Mucosa of descending colon (tissue), 3 donors: ENCODE results near the gene PFKFB4. TPM values are rescaled to one million over a fixed set of nuclear protein-coding genes. Genes with fewer than 3 reads are reported as not detected.

Experiments
- ATAC-seq: fragments of 200-7000 bp; cut with Tn5 transposase; one replicate; pipeline ENCODE4 v1.9.1; 2020; ENCODE audit warnings: mild to moderate bottlenecking, moderate library complexity
- DNase-seq, 3 donors: peaks; one replicate each; pipeline ENCODE4 v3.0.0-alpha.2; 2020
- H3K36me3 ChIP-seq: fragments of 200-600 bp; one replicate; pipeline ENCODE4 v1.8.0; 2021; ENCODE audit warnings: low read depth, mild to moderate bottlenecking
- H3K4me1 ChIP-seq: fragments of 200-600 bp; one replicate; pipeline ENCODE4 v1.8.0; 2021; ENCODE audit warnings: low read depth, mild to moderate bottlenecking
- H3K4me3 ChIP-seq: fragments of 200-600 bp; one replicate; pipeline ENCODE4 v1.8.0; 2021; ENCODE audit warnings: mild to moderate bottlenecking
- H3K9me3 ChIP-seq: fragments of 200-600 bp; one replicate; pipeline ENCODE4 v1.8.0; 2021; ENCODE audit warnings: mild to moderate bottlenecking
- intact Hi-C, 2 donors: fragments of 100-400 bp; cut with DNase I in 1 of 2; cut with micrococcal nuclease in 1 of 2; formaldehyde crosslinking; loops; one replicate each; pipeline versions ENCODE4 v1.11.0 to v1.11.1; 2022; cut with DNase I, micrococcal nuclease
- total RNA-seq, 3 donors: library from RNA; stranded (reverse); fragmentation: NEBNext Ultra II Directional in 2 of 3; extraction: Animal tissue kit (Norgen Biotek cat#: 25700) in 2 of 3; gene quantifications; one replicate each; pipeline versions ENCODE4 v1.2.1 to v1.2.4, GENCODE V29; 2021 to 2023
- TF ChIP-seq, protein P1 (sequence below): fragments of 200-600 bp; IDR thresholded peaks from one replicate; pipeline ENCODE4 v1.8.0; 2022; ENCODE audit warnings: antibody characterized with exemption, mild to moderate bottlenecking
- donor health status: DM: no; HTN: no; CAD: no; lungs with moderate emphysema.
- donor health status: DM: no; HTN: no; CAD: no.
- donor health status: DM: no; HTN: yes; CAD: no.

The PFKFB4 gene
- total RNA-seq, 3 donors from 2014 or later, result 4.4 to 14.2 (median 10.8) TPM

DNA sequence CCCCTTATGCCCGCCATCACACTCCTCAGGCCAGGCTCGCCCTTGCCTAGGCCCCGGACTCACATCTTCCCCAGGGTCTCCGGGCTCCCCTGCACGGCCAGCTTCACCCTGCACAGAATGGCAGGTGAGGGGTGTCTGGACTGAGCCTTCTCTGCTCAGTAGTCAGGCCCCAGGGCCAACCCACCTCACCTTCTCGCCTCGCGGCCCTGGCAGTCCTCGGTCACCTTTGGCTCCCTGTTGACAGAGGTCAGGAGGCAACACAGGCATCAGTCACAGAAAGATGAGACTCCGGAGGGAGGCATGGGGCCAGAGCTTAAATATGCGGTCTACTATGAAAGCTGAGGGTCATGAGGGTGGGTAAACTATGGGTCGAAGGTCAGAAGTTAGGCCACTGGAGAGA lies 15.3 kb upstream of the PFKFB4 start:
- TF ChIP-seq, protein P1, sequence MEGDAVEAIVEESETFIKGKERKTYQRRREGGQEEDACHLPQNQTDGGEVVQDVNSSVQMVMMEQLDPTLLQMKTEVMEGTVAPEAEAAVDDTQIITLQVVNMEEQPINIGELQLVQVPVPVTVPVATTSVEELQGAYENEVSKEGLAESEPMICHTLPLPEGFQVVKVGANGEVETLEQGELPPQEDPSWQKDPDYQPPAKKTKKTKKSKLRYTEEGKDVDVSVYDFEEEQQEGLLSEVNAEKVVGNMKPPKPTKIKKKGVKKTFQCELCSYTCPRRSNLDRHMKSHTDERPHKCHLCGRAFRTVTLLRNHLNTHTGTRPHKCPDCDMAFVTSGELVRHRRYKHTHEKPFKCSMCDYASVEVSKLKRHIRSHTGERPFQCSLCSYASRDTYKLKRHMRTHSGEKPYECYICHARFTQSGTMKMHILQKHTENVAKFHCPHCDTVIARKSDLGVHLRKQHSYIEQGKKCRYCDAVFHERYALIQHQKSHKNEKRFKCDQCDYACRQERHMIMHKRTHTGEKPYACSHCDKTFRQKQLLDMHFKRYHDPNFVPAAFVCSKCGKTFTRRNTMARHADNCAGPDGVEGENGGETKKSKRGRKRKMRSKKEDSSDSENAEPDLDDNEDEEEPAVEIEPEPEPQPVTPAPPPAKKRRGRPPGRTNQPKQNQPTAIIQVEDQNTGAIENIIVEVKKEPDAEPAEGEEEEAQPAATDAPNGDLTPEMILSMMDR, result no peak
- Histone ChIP-seq H3K4me3 (no peak overlapping the region), H3K36me3 (no peaks in the 10 kb centered on the region), H3K4me1 (no peaks in the 10 kb centered on the region), H3K9me3 (no peaks in the 10 kb centered on the region)
- DNase-seq, result no peak
- intact Hi-C loops, result no loop called here
- ATAC-seq, result no peak

DNA sequence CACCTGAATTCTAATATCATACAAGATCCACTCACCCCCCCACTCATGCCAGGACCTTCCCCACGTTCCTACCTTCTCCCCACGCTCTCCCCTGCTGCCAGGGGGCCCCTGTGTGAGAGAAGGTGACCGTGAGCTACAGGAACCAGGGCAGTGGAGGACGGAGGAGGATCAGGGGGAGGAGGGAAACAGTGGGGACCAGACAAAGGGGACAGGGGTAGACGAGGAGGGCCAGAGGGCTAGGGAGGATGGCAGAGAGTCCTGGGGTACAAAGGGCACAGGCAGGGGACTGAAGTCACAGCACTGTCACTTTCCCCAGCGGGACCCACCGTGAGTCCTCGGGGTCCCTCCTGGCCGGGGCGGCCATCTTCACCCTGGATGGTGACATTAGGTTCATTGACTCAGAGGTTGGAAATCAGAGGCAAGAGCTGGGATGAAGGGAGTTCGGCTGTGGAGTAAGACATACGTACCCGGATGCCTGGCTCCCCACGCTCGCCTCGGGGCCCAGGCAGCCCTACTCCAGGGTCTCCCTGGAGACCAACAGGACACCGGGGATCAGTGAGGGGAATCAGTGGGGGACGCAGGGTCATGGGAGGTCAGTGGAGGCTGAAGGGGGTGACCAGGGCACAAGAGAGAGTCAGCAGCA lies 13.3 kb upstream of the PFKFB4 start:
- TF ChIP-seq, protein P1, result no peak
- Histone ChIP-seq H3K4me1 (no peaks in the 10 kb centered on the region), H3K9me3 (no peaks in the 10 kb centered on the region), H3K4me3 (no peak overlapping the region), H3K36me3 (no peaks in the 10 kb centered on the region)
- DNase-seq, result no peak
- ATAC-seq, result no peak
- intact Hi-C loops, result no loop called here

DNA sequence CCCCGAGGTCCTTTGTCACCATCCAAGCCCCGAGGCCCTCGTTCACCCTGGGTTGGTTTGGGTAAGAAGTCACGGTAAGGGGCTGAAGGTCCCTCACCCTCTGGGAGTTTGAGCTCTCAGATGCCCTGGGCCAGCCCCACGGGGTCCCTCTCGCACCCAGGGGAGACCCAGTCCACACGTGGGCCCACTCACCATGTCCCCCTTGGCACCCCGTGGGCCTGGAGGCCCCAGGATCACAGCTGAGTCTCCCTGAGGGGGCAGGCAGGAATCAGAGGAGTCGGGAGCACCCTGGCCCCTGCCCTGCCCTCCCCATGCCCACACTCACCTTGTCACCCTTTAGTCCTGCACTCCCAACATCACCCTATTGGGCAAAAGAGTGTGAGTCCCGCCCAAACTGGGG lies 12.8 kb upstream of the PFKFB4 start:
- Histone ChIP-seq H3K9me3 (no peaks in the 10 kb centered on the region), H3K4me1 (no peaks in the 10 kb centered on the region), H3K4me3 (no peak overlapping the region), H3K36me3 (no peaks in the 10 kb centered on the region)
- ATAC-seq, result no peak
- no peak for DNase-seq
- intact Hi-C loops, result no loop called here
- TF ChIP-seq, protein P1, result no peak

GRCh38 chr3:48568476-48568875 lies 11.9 kb upstream of the PFKFB4 start:
- ATAC-seq, result no peak

GRCh38 chr3:48567500-48567899 lies 10.9 kb upstream of the PFKFB4 start:
- no peaks in the 10 kb centered on the region for H3K9me3 ChIP-seq
- H3K36me3 ChIP-seq, result no peaks in the 10 kb centered on the region
- DNase-seq (no peak), ATAC-seq (no peak)
- intact Hi-C loops, result no loop called here
- TF ChIP-seq, protein P1, result no peak
- no peak overlapping the region for H3K4me3 ChIP-seq
- no peaks in the 10 kb centered on the region for H3K4me1 ChIP-seq

More at GRCh38 chr3:48568476-48568875, 11.9 kb upstream of the PFKFB4 start:
- no peaks in the 10 kb centered on the region for H3K36me3 ChIP-seq
- intact Hi-C loops, result no loop called here
- H3K4me1 ChIP-seq, result no peaks in the 10 kb centered on the region
- TF ChIP-seq, protein P1, result no peak
- DNase-seq, result no peak
- H3K4me3 ChIP-seq, result no peak overlapping the region
- H3K9me3 ChIP-seq, result no peaks in the 10 kb centered on the region

DNA sequence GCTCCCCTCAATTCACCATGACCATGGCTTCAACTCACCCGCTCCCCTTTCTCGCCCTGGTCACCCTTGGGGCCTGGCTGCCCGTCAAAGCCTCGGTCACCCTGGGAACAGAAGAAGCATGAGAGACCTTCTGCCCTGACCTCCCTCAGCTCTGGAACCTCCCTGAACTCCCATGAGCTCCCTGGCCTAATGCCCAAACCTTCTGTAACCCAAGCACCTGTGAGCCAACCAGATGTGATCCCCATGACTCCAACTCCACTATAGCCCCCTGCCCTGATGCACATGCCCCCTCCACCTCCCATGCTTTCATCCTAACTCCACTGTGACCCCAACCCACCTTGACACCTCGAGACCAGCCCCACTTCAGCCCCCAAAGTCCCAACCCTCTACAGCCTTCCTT lies 10.5 kb upstream of the PFKFB4 start:
- DNase-seq (no peak), ATAC-seq (no peak)
- Histone ChIP-seq H3K36me3 (no peaks in the 10 kb centered on the region), H3K4me3 (no peak overlapping the region), H3K9me3 (no peaks in the 10 kb centered on the region), H3K4me1 (no peaks in the 10 kb centered on the region)
- intact Hi-C loops, result no loop called here
- TF ChIP-seq, protein P1, result no peak
